Chondrocyte (in vitro differentiated cells): Measurements from ENCODE around the gene OR4N5. TPM values are rescaled to one million over a fixed set of nuclear protein-coding genes. Genes with fewer than 3 reads are reported as not detected.
"Not testable (repeated sequence)": the region's sequence is repeated elsewhere in the genome, so short reads cannot be mapped to it uniquely, and the experiment has no call there.

Source experiments
- DNase-seq: peaks from one replicate; pipeline ENCODE4 v3.0.0; 2021; ENCODE audit warnings: mixed read lengths, low spot score
- H3K27ac Mint-ChIP-seq: one replicate; pipeline ENCODE4 v1.8.0; 2021; ENCODE audit warnings: mild to moderate bottlenecking, moderate library complexity, mixed read lengths; ENCODE audit not compliant: unreplicated experiment
- H3K27me3 Mint-ChIP-seq: 2 replicates; pipeline ENCODE4 v1.8.0; 2021; ENCODE audit warnings: low read depth, mixed read lengths
- H3K36me3 Mint-ChIP-seq: 2 replicates; pipeline ENCODE4 v1.8.0; 2021; ENCODE audit warnings: low read depth, mixed read lengths
- H3K4me1 Mint-ChIP-seq: 2 replicates; pipeline ENCODE4 v1.8.0; 2021; ENCODE audit warnings: low read depth, mild to moderate bottlenecking, mixed read lengths
- H3K4me3 Mint-ChIP-seq: one replicate; pipeline ENCODE4 v1.8.0; 2021; ENCODE audit warnings: mild to moderate bottlenecking, moderate library complexity, mixed read lengths; ENCODE audit not compliant: unreplicated experiment
- H3K9me3 Mint-ChIP-seq: 2 replicates; pipeline ENCODE4 v1.8.0; 2021; ENCODE audit warnings: low read depth, mixed read lengths
- CTCF ChIP-seq: fragments of 200-600 bp; sonication (generic); IDR thresholded peaks from 2 replicates; pipeline ENCODE4 v1.5.0; 2021; ENCODE audit warnings: antibody characterized with exemption, mild to moderate bottlenecking, moderate library complexity
- total RNA-seq: library from RNA; stranded (reverse); gene quantifications from 3 replicates; pipeline ENCODE4 v1.2.1, GENCODE V29; 2021

OR4N5 gene
- total RNA-seq, 1 donor from 2014 or later, result not detected

- Mint-ChIP-seq H3K36me3 (no peaks in the 10 kb centered on the region), H3K27me3 (no peaks in the 10 kb centered on the region), H3K4me3 (no peak overlapping the region), H3K27ac (no peak overlapping the region), H3K4me1 (no peaks in the 10 kb centered on the region), H3K9me3 (peaks cover 52% of the 10 kb centered on the region)
- no peak for TF ChIP-seq CTCF
- DNase-seq, result no peak
These were observed 25.8 kb downstream of the OR4N5 start for GRCh38 chr14:20164462-20164861.

GRCh38 chr14:20167091-20167490, 28.5 kb downstream of the OR4N5 start:
- Mint-ChIP-seq H3K9me3 (peaks cover 39% of the 10 kb centered on the region), H3K4me1 (no peaks in the 10 kb centered on the region), H3K27me3 (no peaks in the 10 kb centered on the region), H3K27ac (no peak overlapping the region), H3K36me3 (no peaks in the 10 kb centered on the region), H3K4me3 (no peak overlapping the region)
- no peak for DNase-seq
- no peak for TF ChIP-seq CTCF

GRCh38 chr14:20169852-20170251, 31.2 kb downstream of the OR4N5 start:
- H3K9me3 Mint-ChIP-seq, result peaks cover 33% of the 10 kb centered on the region

GRCh38 chr14:20174205-20174604, 35.6 kb downstream of the OR4N5 start:
- not testable (repeated sequence) for H3K4me1 Mint-ChIP-seq, H3K4me3 Mint-ChIP-seq, H3K36me3 Mint-ChIP-seq, DNase-seq, H3K27ac Mint-ChIP-seq, H3K27me3 Mint-ChIP-seq
- peaks cover 31% of the 10 kb centered on the region for H3K9me3 Mint-ChIP-seq

More at GRCh38 chr14:20169852-20170251, 31.2 kb downstream of the OR4N5 start:
- H3K36me3 Mint-ChIP-seq, H3K4me1 Mint-ChIP-seq, DNase-seq, H3K27me3 Mint-ChIP-seq, H3K4me3 Mint-ChIP-seq, H3K27ac Mint-ChIP-seq: not testable (repeated sequence)

GRCh38 chr14:20176330-20176729, 37.7 kb downstream of the OR4N5 start:
- DNase-seq, result no peak
- H3K4me1 Mint-ChIP-seq, result no peaks in the 10 kb centered on the region
- no peaks in the 10 kb centered on the region for H3K27me3 Mint-ChIP-seq
- H3K27ac Mint-ChIP-seq, result no peak overlapping the region
- H3K9me3 Mint-ChIP-seq, result peaks cover 31% of the 10 kb centered on the region
- H3K36me3 Mint-ChIP-seq, result no peaks in the 10 kb centered on the region
- no peak overlapping the region for H3K4me3 Mint-ChIP-seq
- TF ChIP-seq CTCF, result no peak

GRCh38 chr14:20177433-20177974, 38.9 kb downstream of the OR4N5 start:
- H3K9me3 Mint-ChIP-seq, result peaks cover 34% of the 10 kb centered on the region
- DNase-seq, result no peak
- H3K36me3 Mint-ChIP-seq, result no peaks in the 10 kb centered on the region
- TF ChIP-seq CTCF, result no peak
- H3K27ac Mint-ChIP-seq, result no peak overlapping the region
- H3K27me3 Mint-ChIP-seq, result no peaks in the 10 kb centered on the region
- no peaks in the 10 kb centered on the region for H3K4me1 Mint-ChIP-seq
- no peak overlapping the region for H3K4me3 Mint-ChIP-seq
